Pancreas (tissue), 10 donors: ENCODE measurements around the gene PDCD4. TPM values are rescaled to one million over a fixed set of nuclear protein-coding genes. Genes with fewer than 3 reads are reported as not detected.
A peak's percentile ranks its signal among the peaks of the same experiment; 100 is the strongest.
"Not testable (repeated sequence)": the region's sequence is repeated elsewhere in the genome, so short reads cannot be mapped to it uniquely, and the experiment has no call there.

Experiments used
- ATAC-seq, 4 donors: fragments of 200-7000 bp; cut with Tn5 transposase; one replicate each; pipeline versions ENCODE4 v1.8.0 to v1.9.1; 2020; ENCODE audit warnings: mild to moderate bottlenecking in 4 of 4, moderate library complexity in 4 of 4
- DNase-seq, 6 donors: peaks; one replicate each; pipeline ENCODE4 v3.0.0-alpha.2; 2020
- FAIRE-seq: peaks from 2 replicates; lab custom pipeline; 2012; peaks lifted over from hg19 to GRCh38; lab: Jason Lieb, UNC
- H3K27ac ChIP-seq, 4 donors: fragments of 200-600 bp; sonication (generic); 1 replicate in 3 of 4; 2 replicates in 1 of 4; pipeline versions ENCODE4 v1.5.0 to v1.8.0; 2020
- H3K27me3 ChIP-seq, 4 donors: fragments of 200-600 bp; one replicate each; pipeline ENCODE4 v1.8.0; 2021
- H3K36me3 ChIP-seq, 3 donors: fragments of 200-600 bp; sonication (generic) in 1 of 3; one replicate each; pipeline versions ENCODE4 v1.5.0 to v1.8.0; 2020 to 2021
- H3K4me1 ChIP-seq, 3 donors: fragments of 200-600 bp; one replicate each; pipeline ENCODE4 v1.8.0; 2021
- H3K4me3 ChIP-seq, 4 donors: fragments of 200-600 bp; sonication (generic) in 2 of 4; one replicate each; pipeline versions ENCODE4 v1.5.0 to v1.8.0; 2020 to 2021
- H3K9me3 ChIP-seq, 4 donors: fragments of 200-600 bp; one replicate each; pipeline ENCODE4 v1.8.0; 2021
- WGBS, 2 donors: extraction: QIAGEN DNeasy Blood & Tissue Kit; methylation state at CpG; one replicate each; pipeline ENCODE4 v1.1.7; 2013; 5-methylcytosine and 5-hydroxymethylcytosine counted together
- intact Hi-C, 3 donors: fragments of 100-400 bp; cut with DNase I; formaldehyde crosslinking; loops; one replicate each; pipeline versions ENCODE4 v1.11.1 to v1.14.2; 2022
- polyA plus RNA-seq, 2 donors: library from polyadenylated mRNA; stranded (reverse); fragments of 200-250 nt; gene quantifications; one replicate each; pipeline ENCODE4 v1.2.3, GENCODE V29; 2013
- total RNA-seq, 6 donors: library from RNA; stranded (reverse); fragmentation: NEBNext Ultra II Directional in 4 of 6; extraction: Animal tissue kit (Norgen Biotek cat#: 25700) in 4 of 6; gene quantifications; one replicate each; pipeline versions ENCODE4 v1.2.1 to v1.2.4, GENCODE V29; 2021 to 2023
- TF ChIP-seq, protein P1 (sequence below), 4 donors: fragments of 200-600 bp; sonication (generic) in 3 of 4; IDR thresholded peaks; one replicate each; pipeline versions ENCODE4 v1.5.0 to v1.8.0; 2021; ENCODE audit warnings: antibody characterized with exemption in 4 of 4
- donor health status: healthy with polysubstance abuse.
- donor health status: DM: no; HTN: no; CAD: no; lungs with moderate emphysema.
- donor health status: DM: no; HTN: no; CAD: no.
- donor health status: control.
- donor health status: control.
- donor health status: Bipolar disorder and iron deficiency.
- donor health status: DM: yes; HTN: yes; CAD: no.
- donor health status: DM: no; HTN: no; CAD: no.
- donor health status: DM: no; HTN: no; CAD: no.
- donor health status: DM: yes; HTN: yes; CAD: no.

The PDCD4 gene
- total and polyA plus RNA-seq, 8 donors: 283 to 679 (median 458) TPM

DNA sequence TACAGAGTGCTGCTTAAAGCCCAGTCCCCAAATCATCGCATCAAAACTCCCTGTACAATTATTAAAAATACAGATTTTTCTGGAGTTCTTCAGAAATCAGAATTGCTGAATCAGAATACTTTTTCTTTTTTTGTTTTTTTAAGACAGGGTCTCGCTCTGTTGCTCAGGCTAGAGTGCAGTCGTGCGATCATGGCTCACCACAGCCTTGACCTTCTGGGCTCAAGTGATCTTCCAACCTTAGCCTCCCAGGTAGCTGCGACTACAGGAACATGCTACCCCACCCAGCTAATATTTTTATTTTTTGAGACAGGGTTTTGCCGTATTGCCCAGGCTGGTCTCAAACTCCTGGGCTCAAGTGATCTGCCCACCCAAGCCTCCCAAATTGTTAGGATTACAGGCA, 43.3 kb downstream of the PDCD4 start:
- TF ChIP-seq, protein P1, sequence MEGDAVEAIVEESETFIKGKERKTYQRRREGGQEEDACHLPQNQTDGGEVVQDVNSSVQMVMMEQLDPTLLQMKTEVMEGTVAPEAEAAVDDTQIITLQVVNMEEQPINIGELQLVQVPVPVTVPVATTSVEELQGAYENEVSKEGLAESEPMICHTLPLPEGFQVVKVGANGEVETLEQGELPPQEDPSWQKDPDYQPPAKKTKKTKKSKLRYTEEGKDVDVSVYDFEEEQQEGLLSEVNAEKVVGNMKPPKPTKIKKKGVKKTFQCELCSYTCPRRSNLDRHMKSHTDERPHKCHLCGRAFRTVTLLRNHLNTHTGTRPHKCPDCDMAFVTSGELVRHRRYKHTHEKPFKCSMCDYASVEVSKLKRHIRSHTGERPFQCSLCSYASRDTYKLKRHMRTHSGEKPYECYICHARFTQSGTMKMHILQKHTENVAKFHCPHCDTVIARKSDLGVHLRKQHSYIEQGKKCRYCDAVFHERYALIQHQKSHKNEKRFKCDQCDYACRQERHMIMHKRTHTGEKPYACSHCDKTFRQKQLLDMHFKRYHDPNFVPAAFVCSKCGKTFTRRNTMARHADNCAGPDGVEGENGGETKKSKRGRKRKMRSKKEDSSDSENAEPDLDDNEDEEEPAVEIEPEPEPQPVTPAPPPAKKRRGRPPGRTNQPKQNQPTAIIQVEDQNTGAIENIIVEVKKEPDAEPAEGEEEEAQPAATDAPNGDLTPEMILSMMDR (IDR thresholded peaks at IDR 0.05): no peak

DNA sequence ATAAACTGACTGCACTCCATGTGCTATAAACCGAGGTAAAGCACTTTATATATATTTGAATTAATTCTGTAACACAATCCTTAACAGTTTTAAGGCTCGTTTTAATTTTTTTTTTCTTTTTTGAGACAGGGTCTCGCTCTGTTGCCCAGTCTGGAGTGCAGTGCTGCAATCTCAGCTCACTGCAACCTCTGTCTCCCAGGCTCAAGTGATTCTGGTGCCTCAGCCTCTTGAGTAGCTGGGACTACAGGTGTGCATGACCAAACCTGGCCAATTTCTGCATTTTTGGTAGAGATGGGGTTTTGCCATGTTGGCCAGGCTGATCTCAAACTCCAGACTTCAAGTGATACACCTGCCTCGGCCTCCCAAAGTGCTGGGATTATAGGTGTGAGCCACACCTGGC, 43.9 kb downstream of the PDCD4 start:
- H3K9me3 ChIP-seq, FAIRE-seq, H3K4me3 ChIP-seq, DNase-seq, H3K27me3 ChIP-seq, H3K36me3 ChIP-seq, ATAC-seq, intact Hi-C loops: not testable (repeated sequence)
- H3K4me1 ChIP-seq: peaks cover 11 to 31% (median 31%) of the 10 kb centered on the region in 3 donors
- H3K27ac ChIP-seq: peak overlapping the region in 1 of 4 donors; percentile 40
- 54 to 60% methylated on average over 4 of the region's 4 CpGs for WGBS, 2 donors

More for the DNA sequence above, 43.3 kb downstream of the PDCD4 start:
- no peaks in the 10 kb centered on the region for H3K36me3 ChIP-seq
- H3K27me3 ChIP-seq: no peaks in the 10 kb centered on the region
- FAIRE-seq (no peak), DNase-seq (no peak), ATAC-seq (no peak)
- peaks cover 11 to 31% (median 31%) of the 10 kb centered on the region in 3 donors for H3K4me1 ChIP-seq
- peak overlapping the region in 1 of 4 donors; percentile 4 for H3K27ac ChIP-seq
- no peak overlapping the region for H3K4me3 ChIP-seq
- 78% methylated on average over 6 of the region's 6 CpGs for WGBS, 2 donors
- no peaks in the 10 kb centered on the region for H3K9me3 ChIP-seq
- intact Hi-C loops: no loop called here

GRCh38 chr10:110916554-110917346, 45.0 kb downstream of the PDCD4 start:
- H3K27me3 ChIP-seq: no peaks in the 10 kb centered on the region
- FAIRE-seq (no peak), ATAC-seq (no peak), DNase-seq (no peak)
- peak overlapping the region in 2 of 4 donors; percentile 98 to 99 for H3K27ac ChIP-seq
- 42 to 45% methylated on average over 3 of the region's 3 CpGs for WGBS, 2 donors
- peaks cover 11 to 41% (median 31%) of the 10 kb centered on the region in 3 donors for H3K4me1 ChIP-seq
- TF ChIP-seq, protein P1 (IDR thresholded peaks at IDR 0.05): no peak
- intact Hi-C loops: no loop called here
- H3K4me3 ChIP-seq: no peak overlapping the region
- no peaks in the 10 kb centered on the region for H3K9me3 ChIP-seq
- no peaks in the 10 kb centered on the region for H3K36me3 ChIP-seq

DNA sequence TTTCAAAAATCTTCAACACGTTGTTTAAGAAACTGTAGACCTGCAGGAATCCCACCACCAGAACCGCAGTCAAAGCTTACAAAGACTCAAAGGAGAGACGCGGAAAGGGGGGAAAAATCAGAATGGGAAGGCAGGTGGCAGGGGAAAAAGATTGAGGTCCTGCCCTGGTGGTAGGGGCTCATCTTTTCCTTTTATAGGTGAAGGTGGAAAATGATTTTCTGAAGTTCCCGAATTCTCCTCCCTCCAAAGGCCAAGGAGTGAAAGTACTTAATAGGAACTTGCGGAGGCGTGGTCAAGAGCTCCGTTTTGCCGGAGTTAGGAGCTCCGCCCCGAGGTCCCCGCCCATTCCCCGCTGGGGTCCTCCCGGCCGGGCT, 46.5 kb downstream of the PDCD4 start:
- H3K4me1 ChIP-seq: peaks cover 11 to 54% (median 38%) of the 10 kb centered on the region in 3 donors
- DNase-seq: peak in 5 of 6 donors; percentile 95 to 97 (median 97)
- H3K27ac ChIP-seq: peak overlapping the region; percentile 98 to 100 (median 99)
- H3K4me3 ChIP-seq: peak overlapping the region; percentile 33 to 70 (median 62)
- no peaks in the 10 kb centered on the region for H3K36me3 ChIP-seq
- ATAC-seq: no peak
- no peaks in the 10 kb centered on the region for H3K27me3 ChIP-seq
- TF ChIP-seq, protein P1 (IDR thresholded peaks at IDR 0.05): no peak
- 0% methylated on average over 15 of the region's 15 CpGs for WGBS, 2 donors
- FAIRE-seq: no peak
- H3K9me3 ChIP-seq: no peaks in the 10 kb centered on the region
- intact Hi-C loops: no loop called here

- WGBS, 2 donors: 0% methylated on average over 40 of the region's 40 CpGs
- intact Hi-C loops: no loop called here
Measured at GRCh38 chr10:110918643-110919348, 47.1 kb downstream of the PDCD4 start, which contains the start of gene BBIP1. TSS of gene BBIP1 (minus strand) at chr10:110919180. CDS start at chr10:110918157, 1,023 bp downstream.

More at GRCh38 chr10:110918643-110919348, 47.1 kb downstream of the PDCD4 start, which contains the start of gene BBIP1:
- TF ChIP-seq, protein P1 (IDR thresholded peaks at IDR 0.05): no peak
- FAIRE-seq (peak; percentile 97), ATAC-seq (peak; percentile 85 to 92 (median 86)), DNase-seq (peak in 1 of 6 donors; percentile 93)
- H3K4me1 ChIP-seq: peaks cover 11 to 59% (median 44%) of the 10 kb centered on the region in 3 donors
- H3K4me3 ChIP-seq: peak within 1 kb of the TSS; percentile 47 to 76 (median 68)
- peak within 1 kb of the TSS; percentile 98 to 100 (median 99) for H3K27ac ChIP-seq
- no peaks in the 10 kb centered on the region for H3K27me3 ChIP-seq
- no peaks in the 10 kb centered on the region for H3K9me3 ChIP-seq
- H3K36me3 ChIP-seq: no peaks in the 10 kb centered on the region
